ENCODE data around the gene CHRND. TPM values are rescaled to one million over a fixed set of nuclear protein-coding genes. Genes with fewer than 3 reads are reported as not detected.

The CHRND gene
- not detected for total RNA-seq

DNA sequence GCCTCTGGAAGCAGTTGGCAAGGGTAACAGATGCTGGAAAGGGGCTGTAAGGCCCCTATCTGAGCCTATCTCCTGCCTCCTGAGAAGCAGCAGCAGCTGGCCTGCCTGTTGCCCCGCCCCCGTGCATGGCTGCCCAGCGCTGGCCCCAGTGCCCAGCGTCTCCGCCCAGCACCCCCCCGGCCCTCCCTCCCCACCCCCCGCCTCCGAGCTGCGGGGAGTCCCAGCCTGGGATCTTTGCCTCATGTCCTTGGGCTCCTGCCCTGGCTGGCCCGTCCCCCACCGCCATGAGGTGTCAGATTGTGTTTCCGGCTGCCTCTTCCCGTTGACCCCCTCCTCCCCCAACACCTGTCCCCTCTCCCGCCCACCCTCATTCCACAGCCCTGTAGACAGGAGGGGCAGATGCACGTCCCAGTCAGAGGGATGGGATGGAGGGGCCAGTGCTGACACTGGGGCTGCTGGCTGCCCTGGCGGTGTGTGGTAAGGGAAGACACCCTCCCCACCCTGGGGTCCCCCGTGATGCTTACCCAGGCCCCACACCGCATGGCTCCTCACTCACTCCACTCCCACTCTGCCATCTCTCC lies at the start of gene CHRND:
Gene CHRND, plus strand, starts transcription at position 370 of the 581 bp plus-strand sequence. Its CDS starts 56 bp downstream, at position 426.
- no peaks in the 10 kb centered on the region for H3K9me3 Mint-ChIP-seq
- peaks cover 17% of the 10 kb centered on the region for H3K4me1 Mint-ChIP-seq (ENCODE audit: low read depth)
- DNase-seq (no peak), ATAC-seq (no peak)
- no peaks in the 10 kb centered on the region for H3K36me3 Mint-ChIP-seq (ENCODE audit: insufficient read depth)
- no peak within 1 kb of the TSS for H3K4me3 Mint-ChIP-seq
- H3K27me3 Mint-ChIP-seq (ENCODE audit: low read depth) = peaks cover 52% of the 10 kb centered on the region

GRCh38 chr2:232476791-232477190 lies 49.2 kb upstream of the CHRND start:
- Mint-ChIP-seq H3K4me3 (no peak overlapping the region), H3K9me3 (peaks cover 13% of the 10 kb centered on the region), H3K36me3 (ENCODE audit: insufficient read depth) (no peaks in the 10 kb centered on the region), H3K27me3 (ENCODE audit: low read depth) (peaks cover 22% of the 10 kb centered on the region), H3K4me1 (ENCODE audit: low read depth) (no peaks in the 10 kb centered on the region)
- ATAC-seq (no peak), DNase-seq (no peak)

GRCh38 chr2:232477751-232478510 lies 48.0 kb upstream of the CHRND start:
- Mint-ChIP-seq H3K9me3 (peaks cover 2% of the 10 kb centered on the region), H3K4me1 (ENCODE audit: low read depth) (no peaks in the 10 kb centered on the region), H3K4me3 (no peak overlapping the region), H3K36me3 (ENCODE audit: insufficient read depth) (no peaks in the 10 kb centered on the region), H3K27me3 (ENCODE audit: low read depth) (peaks cover 20% of the 10 kb centered on the region)
- DNase-seq (no peak), ATAC-seq (no peak)

DNA sequence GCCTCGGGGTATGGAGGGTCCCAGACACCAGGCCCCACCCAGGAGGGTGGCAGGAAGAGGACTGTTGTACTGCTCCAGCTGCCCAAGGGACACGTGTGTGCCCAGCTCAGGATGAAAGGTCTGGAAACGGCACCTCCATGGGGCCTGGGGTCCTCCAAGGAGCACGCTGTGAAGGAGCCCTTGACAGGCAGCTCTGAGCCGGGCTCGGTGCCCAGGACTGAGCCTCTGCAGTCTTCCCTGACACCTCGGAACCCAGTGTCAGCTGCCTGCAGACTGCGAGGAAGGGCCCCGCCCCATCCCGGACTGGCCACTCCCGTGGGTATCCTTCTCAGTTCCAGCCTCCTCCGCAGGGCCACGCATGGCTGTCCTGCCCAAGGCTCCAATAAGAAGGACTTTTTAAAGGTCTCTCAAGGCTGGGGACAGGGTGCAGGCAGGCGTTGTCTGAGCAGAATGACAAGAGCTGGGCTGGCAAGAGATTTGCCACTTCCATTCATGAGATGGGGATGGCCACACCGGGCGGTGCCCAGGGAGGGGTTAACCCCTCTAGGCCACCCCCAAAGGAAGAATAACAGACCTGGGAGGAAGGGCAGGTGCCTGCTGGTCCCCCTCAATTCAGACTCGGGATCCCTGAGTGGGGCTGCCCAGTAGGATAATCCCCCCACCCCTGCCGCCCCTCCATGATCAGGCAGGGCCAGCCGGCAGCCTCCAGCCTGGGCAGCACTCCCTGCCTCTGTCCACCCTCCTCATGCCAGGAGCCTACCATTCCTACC lies 47.2 kb upstream of the CHRND start:
- Mint-ChIP-seq H3K36me3 (ENCODE audit: insufficient read depth) (no peaks in the 10 kb centered on the region), H3K4me3 (no peak overlapping the region), H3K9me3 (no peaks in the 10 kb centered on the region), H3K4me1 (ENCODE audit: low read depth) (no peaks in the 10 kb centered on the region), H3K27me3 (ENCODE audit: low read depth) (peaks cover 20% of the 10 kb centered on the region)
- ATAC-seq (no peak), DNase-seq (no peak)

- Mint-ChIP-seq H3K9me3 (no peaks in the 10 kb centered on the region), H3K4me1 (ENCODE audit: low read depth) (no peaks in the 10 kb centered on the region), H3K4me3 (no peak overlapping the region), H3K36me3 (ENCODE audit: insufficient read depth) (no peaks in the 10 kb centered on the region), H3K27me3 (ENCODE audit: low read depth) (peaks cover 24% of the 10 kb centered on the region)
- DNase-seq (no peak), ATAC-seq (no peak)
Observed at GRCh38 chr2:232479341-232480200, 46.4 kb upstream of the CHRND start.

DNA sequence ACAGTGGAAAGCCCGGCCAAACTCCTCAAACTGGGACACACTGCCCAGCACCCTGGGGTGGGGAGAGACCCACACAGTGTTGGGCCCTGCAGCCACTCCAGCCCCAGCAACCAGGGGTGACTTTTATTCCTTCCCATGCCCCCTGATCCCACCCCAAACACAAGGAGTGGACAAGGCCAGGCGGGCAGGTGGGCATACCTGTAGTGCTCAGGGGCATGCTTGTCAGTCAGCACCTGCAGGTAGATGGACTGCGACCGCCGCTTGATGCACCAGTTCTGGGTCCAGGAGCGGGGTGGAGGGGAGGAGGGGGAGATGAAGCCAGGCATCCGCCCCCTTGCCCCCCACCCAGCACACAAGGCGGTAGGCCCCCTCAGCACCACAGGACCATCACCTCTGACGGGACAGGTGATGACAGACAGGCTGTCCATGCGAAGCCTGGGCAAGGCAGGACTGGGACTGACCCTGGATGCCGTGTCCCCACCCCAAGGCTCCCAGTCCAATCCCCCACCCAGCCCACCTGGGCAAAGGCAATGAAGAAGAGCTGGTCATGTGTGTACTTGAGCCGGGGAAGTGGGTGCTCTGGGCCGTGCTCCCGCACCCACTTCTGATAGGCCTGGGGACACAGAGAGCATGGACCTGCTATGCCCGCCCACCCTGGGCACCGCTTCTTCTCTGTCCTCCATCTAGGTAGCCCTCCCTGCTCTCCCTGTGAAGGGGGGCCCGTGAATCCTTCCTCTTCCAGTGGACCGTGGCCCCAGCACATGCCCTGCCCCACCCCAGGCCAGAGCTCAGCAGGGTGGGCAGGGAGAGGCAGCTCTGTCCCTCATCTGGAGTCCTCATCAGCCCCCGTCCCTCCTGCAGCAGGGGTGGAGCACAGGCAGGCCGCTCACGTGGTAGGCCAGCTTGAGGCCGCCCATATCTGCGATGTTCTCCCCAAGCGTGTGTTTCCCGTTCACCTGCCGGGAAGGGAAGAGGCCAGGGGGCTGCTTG lies 45.5 kb upstream of the CHRND start:
- no peaks in the 10 kb centered on the region for H3K36me3 Mint-ChIP-seq (ENCODE audit: insufficient read depth)

DNA sequence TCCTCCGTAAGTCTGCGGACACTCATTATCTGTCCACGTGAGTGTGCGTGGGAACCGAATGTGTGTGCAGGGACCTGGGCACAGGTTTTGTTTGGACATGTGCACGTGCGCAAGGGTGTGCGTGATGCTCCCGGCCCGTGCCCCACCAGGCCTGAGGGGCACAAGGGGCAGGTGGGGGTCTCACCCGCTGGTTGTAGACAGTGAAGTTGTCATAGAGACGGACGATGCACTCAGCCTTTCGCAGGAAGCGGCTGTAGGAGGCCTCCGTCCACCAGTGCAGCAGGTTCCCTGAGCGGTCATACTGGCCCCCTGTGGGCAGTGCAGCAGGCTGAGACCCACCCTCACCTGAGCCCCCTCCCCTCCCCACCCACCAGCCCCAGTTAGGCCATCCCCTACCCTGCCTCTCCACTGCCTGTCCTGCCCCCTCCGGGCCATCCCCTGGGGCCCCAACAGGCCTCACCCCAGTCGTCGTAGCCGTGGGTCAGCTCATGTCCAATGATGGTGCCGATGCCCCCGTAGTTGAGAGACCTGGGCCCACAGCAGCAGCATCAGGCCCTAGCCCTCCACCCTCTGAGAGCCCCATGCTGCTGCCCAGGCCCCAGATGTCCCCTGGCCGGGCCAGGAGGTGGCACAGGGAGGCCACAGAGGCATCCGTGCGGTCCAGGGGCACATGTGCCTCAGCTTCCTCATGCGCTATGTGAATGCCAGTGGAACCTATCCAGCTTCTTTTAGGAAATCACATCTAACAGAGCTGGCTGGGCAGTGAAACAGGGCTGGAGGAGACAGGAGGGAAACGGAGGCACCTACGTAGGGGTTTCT lies 44.4 kb upstream of the CHRND start:
- Mint-ChIP-seq H3K4me1 (ENCODE audit: low read depth) (peaks cover 5% of the 10 kb centered on the region), H3K9me3 (no peaks in the 10 kb centered on the region), H3K27me3 (ENCODE audit: low read depth) (peaks cover 27% of the 10 kb centered on the region), H3K36me3 (ENCODE audit: insufficient read depth) (no peaks in the 10 kb centered on the region), H3K4me3 (no peak overlapping the region)
- DNase-seq (no peak), ATAC-seq (no peak)

More for the DNA sequence above, 45.5 kb upstream of the CHRND start:
- ATAC-seq (no peak), DNase-seq (no peak)
- Mint-ChIP-seq H3K4me3 (no peak overlapping the region), H3K27me3 (ENCODE audit: low read depth) (peaks cover 29% of the 10 kb centered on the region), H3K4me1 (ENCODE audit: low read depth) (peaks cover 5% of the 10 kb centered on the region), H3K9me3 (no peaks in the 10 kb centered on the region)

DNA sequence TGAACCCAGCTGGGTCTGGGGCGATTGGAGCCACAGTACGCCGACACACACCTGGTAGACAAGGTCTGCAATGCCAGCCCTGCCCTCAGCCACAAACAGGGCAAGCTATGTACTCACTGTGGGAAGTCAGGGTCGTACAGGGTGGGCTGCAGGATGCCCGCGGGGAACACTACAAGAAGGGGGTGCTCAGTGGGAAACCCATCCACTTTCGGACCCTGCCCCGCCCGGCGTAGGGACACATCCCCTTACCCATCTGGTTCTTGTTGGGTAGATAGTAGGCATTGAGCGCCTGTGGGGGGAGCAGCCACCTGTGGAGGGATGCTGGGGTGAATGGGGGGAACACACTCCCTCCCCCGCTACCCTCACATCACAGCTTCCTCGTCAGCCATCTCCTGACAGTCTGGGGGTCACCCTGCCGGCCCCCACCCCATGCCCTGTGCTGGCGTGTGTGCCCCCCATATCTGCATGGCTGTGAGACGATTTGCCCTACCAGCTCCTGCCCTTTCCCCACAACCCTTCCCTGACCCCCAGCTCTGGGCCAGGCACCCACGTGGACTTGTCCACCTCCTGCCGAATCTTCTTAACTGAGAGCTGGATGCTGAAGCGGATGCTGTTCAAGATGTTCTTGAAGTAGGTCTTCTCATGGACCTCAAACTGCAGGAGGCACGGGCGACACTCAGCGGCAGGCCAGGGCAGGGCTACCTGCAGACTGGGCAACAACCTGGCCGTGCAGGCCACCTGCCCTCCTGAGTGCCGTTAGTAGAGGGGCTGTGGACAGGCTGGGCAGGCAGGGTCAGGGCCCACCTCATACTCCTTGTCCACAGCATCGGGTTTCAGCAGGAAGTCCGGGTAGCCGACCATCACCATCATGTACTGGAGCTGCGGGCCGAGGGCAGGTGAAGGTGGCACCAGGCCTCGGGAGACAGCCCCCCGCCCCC lies 43.4 kb upstream of the CHRND start:
- Mint-ChIP-seq H3K36me3 (ENCODE audit: insufficient read depth) (no peaks in the 10 kb centered on the region), H3K4me1 (ENCODE audit: low read depth) (peaks cover 8% of the 10 kb centered on the region), H3K4me3 (no peak overlapping the region), H3K9me3 (no peaks in the 10 kb centered on the region), H3K27me3 (ENCODE audit: low read depth) (peaks cover 31% of the 10 kb centered on the region)
- DNase-seq = no peak
- no peak for ATAC-seq

DNA sequence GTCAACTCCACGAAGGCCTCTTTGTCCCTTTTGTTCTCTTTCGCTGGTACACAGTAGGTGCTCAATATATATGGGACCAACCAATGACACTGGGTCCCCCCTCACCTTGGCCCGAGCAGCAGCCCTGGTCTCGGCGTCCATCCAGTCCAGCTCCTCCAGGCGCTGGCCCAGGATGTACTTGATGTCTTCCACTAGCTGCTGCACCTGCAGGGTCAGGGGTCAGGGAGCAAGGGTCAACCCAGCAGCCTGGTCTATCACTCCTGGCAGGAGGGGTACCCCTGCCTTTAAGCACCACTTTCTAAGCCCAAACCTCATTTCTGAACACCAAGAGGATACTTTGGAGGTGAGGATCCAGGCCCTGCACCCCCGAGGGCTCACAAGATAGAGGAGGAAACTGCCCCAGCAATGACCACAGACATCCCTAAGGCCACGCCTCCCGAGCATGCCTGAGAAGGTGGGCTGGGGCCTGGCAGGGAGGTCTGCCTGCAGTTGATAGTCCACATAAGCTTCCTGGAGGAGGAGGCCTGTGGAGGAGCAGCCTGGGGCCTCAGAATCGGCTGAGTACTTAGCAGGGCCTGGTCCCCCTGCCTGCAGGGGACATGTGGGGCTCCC lies 42.5 kb upstream of the CHRND start:
- Mint-ChIP-seq H3K27me3 (ENCODE audit: low read depth) (peaks cover 35% of the 10 kb centered on the region), H3K9me3 (no peaks in the 10 kb centered on the region), H3K36me3 (ENCODE audit: insufficient read depth) (no peaks in the 10 kb centered on the region), H3K4me1 (ENCODE audit: low read depth) (peaks cover 8% of the 10 kb centered on the region), H3K4me3 (no peak overlapping the region)
- no peak for DNase-seq
- no peak for ATAC-seq

DNA sequence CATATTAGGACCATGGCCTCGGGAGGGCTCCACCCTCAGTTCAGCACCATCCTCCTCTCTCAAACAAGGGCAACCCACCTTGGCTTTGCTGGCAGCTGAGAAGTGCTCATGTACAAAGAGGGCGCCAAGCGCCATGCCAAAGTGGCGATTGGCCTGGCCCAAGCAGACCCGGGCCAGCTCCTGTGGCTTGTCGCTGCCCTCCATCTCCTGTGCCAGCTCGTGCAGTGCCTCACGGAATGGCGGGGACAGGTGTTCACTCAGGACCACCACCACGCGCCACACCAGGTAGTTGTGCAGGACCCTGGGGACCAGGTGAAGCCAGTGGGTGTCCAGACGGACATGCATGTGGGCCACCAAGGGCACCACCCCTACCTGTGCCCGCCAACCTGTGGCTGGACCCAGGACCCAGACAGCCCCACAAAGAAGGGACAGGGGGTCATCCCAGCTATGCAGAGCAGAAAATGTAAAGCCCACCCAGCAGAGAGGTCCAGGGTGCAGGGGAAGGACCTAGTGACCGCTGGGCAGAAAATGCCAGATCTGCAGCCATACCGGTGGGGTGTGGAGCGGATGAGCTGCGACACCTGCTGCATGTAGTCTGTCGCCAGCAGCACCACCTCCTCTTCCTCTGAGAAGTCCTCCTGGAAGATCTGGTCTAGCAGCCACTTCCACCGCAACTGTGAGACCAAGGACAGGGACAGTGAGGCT lies 41.9 kb upstream of the CHRND start:
- Mint-ChIP-seq H3K27me3 (ENCODE audit: low read depth) (peaks cover 41% of the 10 kb centered on the region), H3K9me3 (no peaks in the 10 kb centered on the region), H3K4me3 (no peak overlapping the region), H3K4me1 (ENCODE audit: low read depth) (peaks cover 8% of the 10 kb centered on the region), H3K36me3 (ENCODE audit: insufficient read depth) (no peaks in the 10 kb centered on the region)
- no peak for ATAC-seq
- DNase-seq = no peak
